Cardiac fibroblast (primary cell): Measurements from ENCODE around the gene PLEKHS1.
"Not testable (repeated sequence)": the region's sequence is repeated elsewhere in the genome, so short reads cannot be mapped to it uniquely, and the experiment has no call there.

ENCODE experiments used
- DNase-seq, 2 donors: peaks; one replicate each; pipeline versions ENCODE4 v3.0.0 to v3.0.0-alpha.2; 2010; ENCODE audit warnings: low read depth in 2 of 2
- H3K4me3 ChIP-seq, 2 donors: replicated peaks in 1 of 2; 1 replicate in 1 of 2; 2 replicates in 1 of 2; pipeline ENCODE4 v1.5.1; 2011; ENCODE audit warnings: low read depth in 2 of 2, low read length in 2 of 2, mild to moderate bottlenecking in 2 of 2, moderate library complexity in 1 of 2
- CTCF ChIP-seq: IDR thresholded peaks from one replicate; pipeline ENCODE4 v1.5.1; 2011; ENCODE audit warnings: low read depth, mild to moderate bottlenecking, low read length, inconsistent platforms

PLEKHS1 gene

GRCh38 chr10:113765910-113766309 lies 14.4 kb downstream of the PLEKHS1 start:
- no peak overlapping the region for H3K4me3 ChIP-seq
- no peak for DNase-seq
- TF ChIP-seq CTCF: no peak

GRCh38 chr10:113767222-113767621 lies 15.7 kb downstream of the PLEKHS1 start:
- TF ChIP-seq CTCF: no peak
- no peak for DNase-seq
- no peak overlapping the region for H3K4me3 ChIP-seq

GRCh38 chr10:113770346-113770745 lies 18.9 kb downstream of the PLEKHS1 start:
- no peak overlapping the region for H3K4me3 ChIP-seq
- TF ChIP-seq CTCF: no peak

GRCh38 chr10:113771131-113771530 lies 19.6 kb downstream of the PLEKHS1 start:
- H3K4me3 ChIP-seq, DNase-seq: not testable (repeated sequence)

More at GRCh38 chr10:113770346-113770745, 18.9 kb downstream of the PLEKHS1 start:
- DNase-seq: no peak

GRCh38 chr10:113775686-113776294 lies 24.3 kb downstream of the PLEKHS1 start:
- no peak for TF ChIP-seq CTCF
- H3K4me3 ChIP-seq: no peak overlapping the region
- DNase-seq: no peak

- no peak for TF ChIP-seq CTCF
- no peak for DNase-seq
- H3K4me3 ChIP-seq: no peak overlapping the region
These were observed 25.1 kb downstream of the PLEKHS1 start for GRCh38 chr10:113776553-113776952.

- no peak overlapping the region for H3K4me3 ChIP-seq
- no peak for DNase-seq
- TF ChIP-seq CTCF: no peak
These were observed 29.3 kb downstream of the PLEKHS1 start for GRCh38 chr10:113780681-113781250.
